DMS53 treated with DMSO at 0.1 percent for 48 hours (cell line): Measurements from ENCODE around the gene UBL7.
A peak's percentile ranks its signal among the peaks of the same experiment; 100 is the strongest.
"Not testable (repeated sequence)": the region's sequence is repeated elsewhere in the genome, so short reads cannot be mapped to it uniquely, and the experiment has no call there.

Experiments
- DNase-seq: peaks from one replicate; lab custom pipeline; 2025; ENCODE audit not compliant: unreplicated experiment; lab: John Stamatoyannopoulos, UW

Gene UBL7

GRCh38 chr15:74460871-74461846, at the start of gene UBL7:
UBL7 (minus strand) TSS chr15:74461160; CDS start chr15:74458867, 2,293 bp downstream.
- DNase-seq = peak; percentile 80

- no peak for DNase-seq
These were observed 45.5 kb upstream of the UBL7 start for GRCh38 chr15:74506515-74506840.

- no peak for DNase-seq
These were observed 45.0 kb upstream of the UBL7 start for GRCh38 chr15:74505837-74506514.

GRCh38 chr15:74504836-74505235, 43.9 kb upstream of the UBL7 start:
- DNase-seq = no peak

- no peak for DNase-seq
These were observed 43.5 kb upstream of the UBL7 start for GRCh38 chr15:74504418-74504817.

- DNase-seq = no peak
These were observed 41.3 kb upstream of the UBL7 start for GRCh38 chr15:74502301-74502700.

GRCh38 chr15:74500401-74500800, 39.4 kb upstream of the UBL7 start:
- no peak for DNase-seq

GRCh38 chr15:74499366-74499765, 38.4 kb upstream of the UBL7 start:
- DNase-seq = no peak

GRCh38 chr15:74497584-74497983, 36.6 kb upstream of the UBL7 start:
- peak; percentile 84 for DNase-seq

GRCh38 chr15:74496648-74497047, 35.7 kb upstream of the UBL7 start:
- DNase-seq = no peak

- no peak for DNase-seq
These were observed 29.4 kb upstream of the UBL7 start for GRCh38 chr15:74490339-74490689.

- DNase-seq = peak; percentile 7
These were observed 28.8 kb upstream of the UBL7 start for GRCh38 chr15:74489518-74490338.

GRCh38 chr15:74488776-74489175, 27.8 kb upstream of the UBL7 start:
- DNase-seq = no peak

GRCh38 chr15:74482661-74483060, 21.7 kb upstream of the UBL7 start:
- no peak for DNase-seq

GRCh38 chr15:74480364-74480763, 19.4 kb upstream of the UBL7 start:
- not testable (repeated sequence) for DNase-seq

- DNase-seq = not testable (repeated sequence)
These were observed 10.7 kb upstream of the UBL7 start for GRCh38 chr15:74471621-74472020.

- DNase-seq = no peak
These were observed 9.9 kb upstream of the UBL7 start for GRCh38 chr15:74470631-74471395.

GRCh38 chr15:74468341-74469032, 7.5 kb upstream of the UBL7 start:
- no peak for DNase-seq

- no peak for DNase-seq
These were observed 5.6 kb upstream of the UBL7 start for GRCh38 chr15:74466570-74466969.

- DNase-seq = no peak
These were observed 3.9 kb upstream of the UBL7 start for GRCh38 chr15:74464897-74465296.
